Neural cell (in vitro differentiated cells): ENCODE results near the gene NRF1.

ENCODE experiments used
- CTCF ChIP-seq: fragments of 450-650 bp; IDR thresholded peaks from 2 replicates; pipeline ENCODE4 v1.5.1; 2014; ENCODE audit warnings: antibody characterized with exemption, mild to moderate bottlenecking, moderate library complexity; ENCODE audit not compliant: poor library complexity, severe bottlenecking
- POLR2AphosphoS5 ChIP-seq: IDR thresholded peaks from 2 replicates; pipeline ENCODE4 v1.6.1; 2012

GRCh38 chr7:129609666-129610065 is 1.9 kb upstream of the NRF1 start:
- TF ChIP-seq POLR2AphosphoS5, result no peak
- TF ChIP-seq CTCF, result no peak
